GM21515 (cell line): ENCODE data around the gene C10orf62.
"Not testable (repeated sequence)": the region's sequence is repeated elsewhere in the genome, so short reads cannot be mapped to it uniquely, and the experiment has no call there.

Source experiments
- ATAC-seq: cut with Tn5 transposase; IDR thresholded peaks from one replicate; pipeline ENCODE4 v1.9.1; 2021; ENCODE audit not compliant: unreplicated experiment

The C10orf62 gene

GRCh38 chr10:97589479-97589878, at the start of gene C10orf62:
Gene C10orf62 (plus strand): TSS chr10:97589721. CDS start chr10:97589898, 177 bp downstream.
- no peak for ATAC-seq

GRCh38 chr10:97540669-97541500, 48.6 kb upstream of the C10orf62 start:
- ATAC-seq = no peak

GRCh38 chr10:97542169-97543024, 47.1 kb upstream of the C10orf62 start:
- ATAC-seq = no peak

GRCh38 chr10:97543025-97543546, 46.4 kb upstream of the C10orf62 start:
- ATAC-seq = no peak

GRCh38 chr10:97546456-97547270, 42.9 kb upstream of the C10orf62 start:
- no peak for ATAC-seq

GRCh38 chr10:97547271-97547600, 42.3 kb upstream of the C10orf62 start:
- no peak for ATAC-seq

- ATAC-seq = no peak
Measured at GRCh38 chr10:97547962-97548361, 41.6 kb upstream of the C10orf62 start.

- no peak for ATAC-seq
Measured at GRCh38 chr10:97548828-97549455, 40.6 kb upstream of the C10orf62 start.

- ATAC-seq = no peak
Measured at GRCh38 chr10:97549587-97550322, 39.8 kb upstream of the C10orf62 start.

- ATAC-seq = no peak
Measured at GRCh38 chr10:97550336-97551149, 39.0 kb upstream of the C10orf62 start.

- no peak for ATAC-seq
Measured at GRCh38 chr10:97551271-97551670, 38.2 kb upstream of the C10orf62 start.

GRCh38 chr10:97553575-97554031, 35.9 kb upstream of the C10orf62 start:
- peak; percentile 59 for ATAC-seq

GRCh38 chr10:97554336-97554735, 35.2 kb upstream of the C10orf62 start:
- ATAC-seq = not testable (repeated sequence)

- not testable (repeated sequence) for ATAC-seq
Measured at GRCh38 chr10:97555541-97555940, 34.0 kb upstream of the C10orf62 start.

- ATAC-seq = not testable (repeated sequence)
Measured at GRCh38 chr10:97560731-97561381, 28.7 kb upstream of the C10orf62 start.

- ATAC-seq = not testable (repeated sequence)
Measured at GRCh38 chr10:97561386-97562077, 28.0 kb upstream of the C10orf62 start.

- not testable (repeated sequence) for ATAC-seq
Measured at GRCh38 chr10:97562329-97562728, 27.2 kb upstream of the C10orf62 start.

- no peak for ATAC-seq
Measured at GRCh38 chr10:97563337-97563736, 26.2 kb upstream of the C10orf62 start.
